Glomerular visceral epithelial cell (primary cell): ENCODE data around the gene SEC14L5.
A peak's percentile ranks its signal among the peaks of the same experiment; 100 is the strongest.
"Not testable (repeated sequence)": the region's sequence is repeated elsewhere in the genome, so short reads cannot be mapped to it uniquely, and the experiment has no call there.

Experiments used
- DNase-seq: peaks from one replicate; pipeline ENCODE4 v3.0.0-alpha.2; 2016; ENCODE audit errors: extremely low spot score

Gene SEC14L5

DNA sequence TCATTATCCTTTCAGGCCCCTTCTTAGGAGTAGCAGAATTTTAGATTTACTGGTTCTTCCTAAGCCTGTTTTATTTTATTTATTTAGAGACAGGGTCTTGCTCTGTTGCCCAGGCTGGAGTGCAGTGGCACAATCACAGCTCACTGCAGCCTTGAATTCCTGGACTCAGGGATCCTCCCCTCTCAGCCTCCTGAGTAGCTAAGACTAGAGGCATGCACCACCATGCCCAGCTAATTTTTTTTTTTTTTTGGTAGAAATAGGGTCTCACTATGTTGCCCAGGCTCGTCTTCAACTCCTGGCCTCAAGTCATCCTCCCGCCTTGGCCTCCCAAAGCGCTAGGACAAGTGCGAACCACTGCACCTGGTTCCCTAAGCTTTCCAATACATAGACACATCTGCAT is 28.5 kb upstream of the SEC14L5 start:
- not testable (repeated sequence) for DNase-seq

DNA sequence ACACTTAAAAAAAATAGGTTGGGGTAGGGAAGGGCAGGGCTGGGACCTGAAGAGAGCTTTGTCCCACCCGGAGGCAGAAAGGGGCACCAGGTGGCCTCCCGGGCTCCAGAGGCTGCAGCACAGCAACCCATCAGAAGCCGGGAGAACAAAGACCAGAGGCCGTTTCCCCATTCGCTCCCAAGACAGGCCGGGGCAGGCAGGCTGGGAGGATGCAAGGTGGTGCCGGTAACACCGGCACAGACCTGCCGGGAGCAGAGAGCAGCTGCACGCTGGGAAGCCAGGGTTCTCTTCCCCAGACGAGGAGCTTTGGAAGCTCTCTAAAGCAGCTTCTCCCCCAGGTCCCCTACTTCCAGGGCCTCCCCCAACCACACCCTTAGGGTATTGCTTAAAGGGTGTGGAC is 26.7 kb upstream of the SEC14L5 start:
- DNase-seq, result no peak

DNA sequence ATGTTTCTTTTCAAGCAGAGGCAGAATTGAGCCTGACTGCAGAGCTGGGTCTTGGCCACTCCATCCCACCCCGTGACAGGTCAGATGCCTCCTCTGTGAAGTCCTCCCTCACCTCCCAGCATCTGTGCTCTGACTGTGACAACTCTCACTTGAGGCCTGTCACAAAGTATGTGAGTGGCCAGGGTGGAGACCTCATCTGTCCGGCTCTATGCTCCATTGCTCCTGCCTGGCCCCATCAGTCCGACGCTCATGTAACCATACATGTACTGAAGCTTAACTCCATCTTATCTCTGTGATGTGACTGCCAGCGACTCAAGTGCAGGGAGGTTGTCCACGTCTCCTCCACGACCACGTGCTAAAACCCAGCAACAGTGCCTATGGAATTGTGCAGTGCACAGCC is 24.7 kb upstream of the SEC14L5 start:
- no peak for DNase-seq

DNA sequence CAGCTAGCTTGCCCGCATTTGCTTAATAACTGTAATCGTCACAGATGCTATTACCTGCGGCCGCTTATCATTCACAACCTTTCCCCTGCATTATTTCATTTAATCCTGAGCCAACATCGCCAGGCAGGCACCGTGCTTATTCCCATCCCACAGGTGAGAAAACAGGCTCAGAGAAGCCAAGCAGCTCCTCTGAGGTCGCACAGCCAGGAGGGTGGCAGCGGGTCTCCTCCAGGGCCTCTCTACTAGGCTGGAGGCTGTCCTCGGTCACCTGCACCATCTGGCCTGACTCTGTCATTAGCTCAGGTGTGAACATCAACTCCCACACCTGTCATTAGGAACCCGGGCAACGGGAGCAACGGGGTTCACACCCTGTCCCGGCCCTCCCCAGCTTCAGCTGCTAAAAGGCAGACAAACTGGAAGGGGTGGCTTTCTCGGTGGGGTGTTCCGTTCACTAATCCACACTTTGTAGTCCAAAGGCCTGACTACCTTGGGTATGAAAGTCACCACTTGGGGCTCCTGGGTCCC is 24.2 kb upstream of the SEC14L5 start:
- no peak for DNase-seq

DNA sequence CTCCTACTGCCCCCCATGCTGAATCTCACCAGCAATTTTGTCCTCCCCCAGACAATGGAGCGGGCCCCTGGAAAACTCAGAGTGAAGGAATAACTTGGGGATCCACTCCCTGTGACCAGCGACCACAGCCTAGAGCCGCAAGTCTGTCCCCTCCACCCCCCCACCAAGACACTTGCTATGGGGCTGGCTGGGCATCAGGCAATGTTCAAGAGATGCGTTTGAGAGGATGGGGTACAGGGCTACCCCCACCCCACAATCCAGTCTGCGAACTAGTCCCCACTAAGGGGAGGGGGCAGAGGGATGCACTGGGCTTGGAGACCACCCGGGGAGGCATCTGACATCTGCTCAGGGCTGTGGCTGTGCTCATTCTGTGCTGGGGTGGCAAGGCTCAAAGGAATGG is 23.5 kb upstream of the SEC14L5 start:
- DNase-seq, result no peak

DNA sequence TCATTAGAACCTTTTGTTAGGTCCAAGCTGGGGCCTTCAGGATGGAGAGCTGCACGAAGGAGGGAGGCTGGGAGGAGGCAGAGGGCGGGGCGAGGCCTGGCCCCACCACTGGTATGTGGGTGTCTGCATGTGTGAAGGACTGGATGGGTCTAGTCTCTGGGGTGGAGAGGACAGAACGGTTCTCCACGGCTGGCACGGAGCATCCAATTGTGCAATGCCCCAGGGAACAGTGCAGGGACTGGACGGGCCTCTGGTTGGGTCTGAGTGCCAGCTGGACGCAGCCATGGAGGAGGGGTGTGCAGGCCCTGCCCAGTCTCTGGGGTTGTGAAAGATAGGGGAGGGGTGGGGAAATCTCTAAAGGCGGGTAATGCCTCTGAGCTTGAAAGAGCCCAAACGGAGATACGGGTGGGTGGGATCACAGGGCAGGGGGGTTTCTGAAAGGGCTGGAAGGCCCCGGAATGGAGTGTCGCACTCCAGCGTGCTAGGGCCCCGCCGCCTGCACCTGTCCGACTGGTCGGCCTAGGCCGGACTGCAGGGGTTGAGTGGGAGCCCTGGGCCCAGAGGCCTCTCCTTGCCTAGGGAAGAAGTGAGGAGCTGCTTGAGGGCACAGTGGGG is 22.8 kb upstream of the SEC14L5 start:
- no peak for DNase-seq

DNA sequence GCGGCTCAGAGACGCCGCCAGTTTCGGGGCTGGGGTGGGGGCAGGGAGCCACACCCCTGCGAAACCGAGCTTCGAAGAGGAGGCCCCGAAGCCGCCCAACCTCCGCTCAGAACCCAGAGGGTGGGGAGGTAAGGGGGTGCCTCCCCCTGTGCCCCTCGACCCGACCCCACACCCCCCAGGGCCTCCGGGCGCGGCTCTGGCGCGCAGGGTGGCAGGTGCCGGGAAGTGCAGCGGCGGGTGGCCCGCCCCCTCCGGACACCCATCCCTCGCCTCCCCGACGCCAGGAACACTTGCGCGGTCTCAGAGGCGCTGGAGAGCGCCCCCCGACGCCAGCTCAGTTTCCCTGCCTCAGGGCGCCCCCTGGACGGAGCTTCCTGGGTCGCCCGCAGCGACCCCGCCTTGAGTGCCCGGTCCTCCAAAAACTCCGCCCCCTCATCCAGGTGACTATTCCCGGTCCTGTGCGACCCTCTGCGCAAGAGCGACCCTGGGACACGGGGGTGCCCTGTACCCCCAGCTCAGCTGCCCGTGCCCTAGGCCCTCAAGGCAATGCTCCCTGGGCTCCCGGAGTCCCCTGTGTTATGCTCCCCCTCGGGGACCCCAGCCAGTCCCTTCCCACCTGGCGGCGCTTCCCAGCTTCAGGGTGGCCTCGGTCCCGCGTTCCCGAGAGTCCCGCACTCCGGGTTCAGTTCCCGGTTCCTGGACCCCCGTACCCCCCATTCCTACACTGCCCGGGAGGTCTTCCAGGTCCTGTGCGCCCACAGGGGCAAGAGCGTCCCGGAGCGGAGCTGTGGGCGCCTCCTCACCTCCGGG is 21.7 kb upstream of the SEC14L5 start:
- DNase-seq, result no peak

DNA sequence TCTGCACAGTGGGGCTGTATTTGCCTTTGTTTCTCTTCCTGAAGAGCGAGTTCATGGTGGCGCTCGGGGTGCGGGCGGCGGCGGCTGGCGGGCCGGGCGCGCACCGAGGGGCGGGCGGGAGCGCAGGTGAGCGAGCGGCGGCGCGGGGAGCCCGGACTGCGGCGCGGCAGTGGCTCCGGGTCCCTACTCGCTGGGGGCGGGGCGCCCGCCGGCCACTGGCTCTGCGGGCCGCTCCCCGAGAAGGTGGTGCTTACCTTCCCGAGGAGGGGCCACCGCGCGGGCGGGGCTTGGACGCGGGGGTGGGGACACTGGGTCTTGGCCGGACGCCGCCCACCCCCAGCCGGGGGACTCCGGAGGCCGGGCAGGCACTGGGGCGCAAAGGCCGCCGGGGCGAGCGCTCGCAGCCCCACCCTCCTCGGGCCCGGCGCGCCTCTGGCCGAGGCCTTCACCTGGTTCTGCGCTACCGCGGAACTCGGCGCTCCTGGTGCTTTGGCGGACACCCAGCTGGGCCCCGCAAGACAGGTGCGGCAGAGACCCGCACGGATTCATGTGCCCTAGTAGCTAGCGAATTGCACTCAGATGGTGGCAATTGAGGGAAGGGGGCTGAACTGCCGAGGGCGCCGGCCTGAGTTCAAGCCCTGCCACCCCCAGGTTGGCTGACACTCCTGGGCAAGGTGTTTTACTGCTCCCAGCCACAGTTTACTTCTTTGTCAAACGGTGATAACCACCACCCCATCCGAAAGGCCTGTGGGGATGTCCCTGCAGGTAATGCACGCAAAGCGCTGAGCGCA is 20.9 kb upstream of the SEC14L5 start, which contains the start of gene PPL:
Gene PPL, minus strand, starts transcription at position 158 of the 791 bp plus-strand sequence. Its CDS starts 103 bp downstream, at position 55.
- DNase-seq, result peak; percentile 64

DNA sequence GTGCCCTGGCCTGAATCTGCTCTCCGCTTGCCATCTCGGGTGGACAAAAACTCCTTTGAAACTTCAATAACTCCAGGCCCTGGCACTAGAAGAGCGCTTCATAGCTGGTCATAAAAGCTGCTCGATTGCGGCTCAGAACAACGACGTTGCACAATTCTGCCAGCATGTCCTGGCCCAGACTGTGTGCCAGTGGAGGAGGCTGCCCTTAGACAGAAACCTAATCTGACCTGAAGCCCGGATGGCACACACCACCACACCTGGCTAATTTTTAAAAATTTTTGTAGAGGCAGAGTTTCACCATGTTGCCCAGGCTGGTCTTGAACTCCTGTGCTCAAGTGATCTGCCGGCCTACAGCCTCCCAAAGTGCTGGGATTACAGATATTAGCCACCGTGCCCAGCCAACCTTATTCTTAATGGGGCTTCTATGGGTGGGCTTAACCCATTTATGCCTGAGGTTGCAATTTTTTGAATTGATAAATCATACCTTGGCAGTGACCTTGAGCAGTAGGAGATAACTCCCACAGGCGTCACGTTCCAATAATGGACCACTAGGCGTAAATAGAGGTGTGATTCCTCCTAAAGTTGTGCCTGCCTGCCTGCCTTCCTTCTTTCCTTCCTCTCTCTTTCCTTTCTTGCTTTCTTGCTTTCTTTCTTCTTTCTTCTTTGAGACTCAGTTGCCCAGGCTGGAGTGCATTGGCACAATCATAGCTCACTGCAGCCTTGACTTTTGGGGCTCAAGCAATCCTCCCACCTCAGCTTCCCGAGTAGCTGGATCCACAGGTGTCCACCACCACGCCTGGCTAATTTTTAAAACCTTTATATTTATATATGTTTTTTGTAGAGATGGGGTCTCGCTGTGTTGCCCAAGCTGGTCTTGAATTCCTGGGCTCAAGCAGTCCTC is 20.1 kb upstream of the SEC14L5 start:
- DNase-seq, result no peak

DNA sequence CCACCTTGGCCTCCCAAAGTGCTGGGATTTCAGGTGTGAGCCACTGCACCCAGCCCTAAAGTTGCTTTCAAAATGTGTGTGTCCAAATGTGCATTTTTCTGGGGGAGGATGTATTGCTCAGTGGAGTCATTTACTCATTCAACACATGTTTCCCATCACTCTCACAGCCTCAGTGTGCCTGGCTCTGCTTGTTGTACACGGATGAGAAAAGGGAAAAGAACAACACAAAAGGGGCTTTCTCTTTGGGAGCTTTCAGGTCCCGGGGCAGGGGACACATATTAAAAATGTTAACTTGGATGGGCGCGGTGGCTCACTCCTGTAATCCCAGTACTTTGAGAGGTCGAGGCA is 19.5 kb upstream of the SEC14L5 start:
- no peak for DNase-seq

DNA sequence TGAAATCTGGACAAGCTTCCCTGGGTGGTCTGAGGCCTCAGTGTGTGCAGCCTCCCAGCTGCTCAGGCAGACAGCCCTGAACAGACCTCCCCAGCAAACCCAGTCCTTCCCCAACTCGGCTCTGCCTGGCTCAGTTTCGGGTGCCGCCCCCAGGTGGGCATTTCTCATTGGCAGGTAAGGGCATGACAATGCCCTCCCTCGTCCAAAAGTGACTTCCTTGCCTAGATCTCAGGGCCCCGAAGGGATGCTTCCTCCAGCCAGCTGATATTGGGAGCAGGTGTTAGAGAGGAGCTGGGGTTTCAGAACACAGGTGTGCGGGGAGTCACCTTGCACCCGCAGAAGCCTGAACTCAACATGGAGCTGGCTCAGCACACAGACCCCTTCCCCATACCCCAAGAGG is 17.4 kb upstream of the SEC14L5 start:
- no peak for DNase-seq

DNA sequence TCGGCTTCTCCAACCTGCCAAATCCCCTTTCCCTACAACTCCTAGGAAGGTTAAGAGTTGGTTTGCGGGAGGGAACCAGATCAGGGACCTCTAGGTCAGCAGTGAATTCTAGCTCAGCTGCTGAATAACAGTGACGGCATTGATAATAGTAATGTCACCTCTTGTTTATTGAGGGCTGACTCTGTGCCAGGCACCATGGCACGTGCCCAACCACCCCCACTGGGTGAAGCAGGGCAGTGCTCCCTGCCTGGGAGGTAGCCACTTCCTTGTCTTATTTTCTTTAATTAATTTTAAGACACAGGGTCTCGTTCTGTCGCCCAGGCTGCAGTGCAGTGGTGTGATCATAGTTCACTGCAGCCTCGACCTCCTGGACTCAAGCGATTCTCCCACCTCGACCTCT is 15.6 kb upstream of the SEC14L5 start:
- DNase-seq, result no peak

DNA sequence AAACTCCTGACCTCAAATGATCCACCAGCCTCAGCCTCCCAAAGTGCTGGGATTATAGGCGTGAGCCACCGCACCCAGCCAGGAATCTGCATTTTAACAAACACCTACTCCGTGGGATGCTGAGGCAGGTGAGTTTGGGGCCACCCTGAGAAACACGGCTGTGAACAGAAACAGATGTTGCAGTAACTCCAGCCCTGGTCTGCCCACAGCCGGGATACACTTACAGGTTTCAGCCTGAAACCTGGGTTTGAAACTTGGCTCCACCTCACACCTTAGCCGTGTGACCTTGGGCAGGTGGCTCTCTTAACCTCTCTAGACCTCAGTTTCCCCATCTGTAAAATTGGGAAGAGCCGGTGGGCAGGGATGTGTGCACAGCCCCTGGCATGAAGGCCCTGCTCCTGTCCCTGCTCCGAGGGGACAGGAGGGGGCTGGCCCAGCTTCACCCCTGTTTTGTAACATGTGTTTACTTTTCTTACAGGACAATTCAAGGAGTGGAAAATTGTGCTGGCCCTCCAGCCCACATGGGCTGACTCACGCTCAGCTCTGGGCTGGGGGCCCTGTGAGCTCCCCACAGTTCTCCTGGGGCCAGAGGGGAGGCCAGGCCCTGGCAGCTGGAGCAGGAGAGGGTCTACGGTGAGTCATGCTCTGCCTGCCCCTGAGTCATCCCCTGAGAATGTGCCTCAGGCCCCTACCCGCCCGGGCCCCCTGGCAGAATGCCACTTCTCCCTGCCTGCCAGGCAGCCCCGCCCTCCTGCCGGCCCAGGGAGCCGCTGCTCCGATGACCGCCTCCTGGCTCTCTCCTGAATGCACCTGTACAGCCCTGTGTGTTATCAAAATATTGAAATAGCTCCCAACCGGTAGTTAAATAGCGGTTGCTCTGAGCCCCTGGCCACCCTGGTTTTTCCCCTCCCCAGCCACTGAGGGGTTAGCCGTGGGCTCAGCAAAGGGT is 13.5 kb upstream of the SEC14L5 start:
- DNase-seq, result peak; percentile 99

DNA sequence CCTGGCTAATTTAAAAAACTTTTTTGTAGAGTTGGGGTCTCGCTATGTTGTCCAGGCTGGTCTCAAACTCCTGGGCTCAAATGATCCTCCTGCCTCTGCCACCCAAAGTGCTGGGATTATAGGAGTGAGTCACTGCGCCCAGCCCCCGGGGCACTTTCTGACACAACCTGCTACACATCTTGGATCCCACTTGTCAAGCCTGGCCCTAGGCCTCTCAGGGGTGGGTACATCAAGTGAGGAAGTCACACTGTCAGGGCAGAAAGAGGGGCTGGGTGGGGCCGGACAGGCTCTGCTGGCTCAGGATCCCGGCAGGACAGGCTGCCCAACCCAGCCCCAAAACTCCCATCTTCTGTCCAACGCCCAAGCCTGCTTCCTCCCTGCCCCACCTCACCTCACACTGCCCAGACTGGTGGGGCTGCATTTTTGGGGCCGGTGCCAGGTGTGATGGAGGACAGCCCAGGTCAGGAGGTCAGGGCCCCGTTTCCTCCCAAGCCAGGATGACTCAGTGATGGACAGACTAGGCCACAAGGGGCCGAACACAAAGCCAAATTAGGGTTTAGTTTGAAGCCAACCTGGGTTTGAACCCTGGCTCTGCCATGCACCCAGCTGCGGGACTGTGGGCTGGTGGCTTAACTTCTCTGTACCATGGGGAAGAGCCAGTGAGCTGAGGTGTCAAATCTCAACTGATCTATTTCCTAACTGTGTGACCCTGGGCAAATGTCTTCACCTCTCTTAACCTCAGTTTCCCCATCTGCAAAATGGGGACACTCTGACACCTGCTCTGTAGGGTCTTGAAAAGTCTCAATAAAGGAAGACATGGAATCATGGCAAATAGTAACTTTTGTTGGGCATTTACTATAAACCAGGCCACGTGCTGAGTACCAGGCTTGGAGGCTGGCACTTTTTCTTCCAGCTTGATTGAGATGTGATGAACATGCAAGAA is 12.3 kb upstream of the SEC14L5 start:
- peak; percentile 57 for DNase-seq

DNA sequence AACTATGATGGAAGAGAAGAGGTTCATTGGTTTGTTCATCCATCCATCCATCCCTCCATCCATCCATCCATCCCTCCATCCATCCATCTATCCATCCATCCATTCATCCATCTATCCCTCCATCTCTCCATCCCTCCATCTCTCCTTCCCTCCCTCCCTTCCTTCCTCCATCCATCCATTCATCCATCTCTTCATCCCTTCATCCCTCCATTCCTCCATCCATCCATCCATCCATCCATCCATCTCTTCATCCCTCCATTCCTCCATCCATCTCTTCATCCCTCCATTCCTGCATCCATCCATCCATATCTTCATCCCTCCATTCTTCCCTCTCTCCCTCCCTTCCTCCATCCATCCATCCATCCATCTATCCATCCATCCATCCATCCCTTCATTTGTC is 11.2 kb upstream of the SEC14L5 start:
- no peak for DNase-seq

DNA sequence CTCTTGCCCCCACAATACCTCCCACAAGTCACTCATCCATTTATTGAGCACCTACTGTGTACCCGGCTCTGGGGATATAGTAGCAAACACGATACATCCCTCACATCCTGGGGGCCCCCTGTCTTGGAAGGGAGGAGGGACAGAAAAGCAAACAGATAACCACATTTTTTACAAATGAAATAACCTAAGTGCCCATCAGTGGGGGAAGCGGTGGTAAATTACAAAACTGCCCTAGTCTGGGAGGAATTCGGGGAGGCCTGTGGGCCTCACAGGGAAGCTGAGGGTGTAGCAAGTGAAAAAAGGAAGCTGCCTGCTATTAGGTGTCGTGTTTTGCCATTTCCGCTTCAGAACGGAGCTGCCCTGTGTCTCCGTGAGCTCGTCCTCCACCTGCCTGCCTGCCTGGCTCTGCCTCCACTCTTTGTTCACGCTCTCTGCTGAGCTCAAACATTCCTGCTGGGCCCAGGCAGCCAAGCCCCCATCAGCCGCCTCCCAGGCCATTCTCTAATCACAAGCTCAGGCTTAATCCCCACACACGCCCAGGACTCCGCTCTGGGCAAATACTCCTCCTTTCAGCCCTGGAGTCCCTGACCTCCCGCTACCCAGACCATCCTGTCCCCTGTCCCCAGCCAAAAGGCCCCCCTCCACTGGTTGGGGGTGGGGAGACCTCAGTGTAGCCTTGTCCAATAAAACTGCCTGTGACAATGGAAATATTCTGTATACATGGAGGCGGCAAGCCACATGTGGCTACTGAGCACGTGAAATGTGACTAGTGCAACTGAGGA is 10.2 kb upstream of the SEC14L5 start:
- no peak for DNase-seq

DNA sequence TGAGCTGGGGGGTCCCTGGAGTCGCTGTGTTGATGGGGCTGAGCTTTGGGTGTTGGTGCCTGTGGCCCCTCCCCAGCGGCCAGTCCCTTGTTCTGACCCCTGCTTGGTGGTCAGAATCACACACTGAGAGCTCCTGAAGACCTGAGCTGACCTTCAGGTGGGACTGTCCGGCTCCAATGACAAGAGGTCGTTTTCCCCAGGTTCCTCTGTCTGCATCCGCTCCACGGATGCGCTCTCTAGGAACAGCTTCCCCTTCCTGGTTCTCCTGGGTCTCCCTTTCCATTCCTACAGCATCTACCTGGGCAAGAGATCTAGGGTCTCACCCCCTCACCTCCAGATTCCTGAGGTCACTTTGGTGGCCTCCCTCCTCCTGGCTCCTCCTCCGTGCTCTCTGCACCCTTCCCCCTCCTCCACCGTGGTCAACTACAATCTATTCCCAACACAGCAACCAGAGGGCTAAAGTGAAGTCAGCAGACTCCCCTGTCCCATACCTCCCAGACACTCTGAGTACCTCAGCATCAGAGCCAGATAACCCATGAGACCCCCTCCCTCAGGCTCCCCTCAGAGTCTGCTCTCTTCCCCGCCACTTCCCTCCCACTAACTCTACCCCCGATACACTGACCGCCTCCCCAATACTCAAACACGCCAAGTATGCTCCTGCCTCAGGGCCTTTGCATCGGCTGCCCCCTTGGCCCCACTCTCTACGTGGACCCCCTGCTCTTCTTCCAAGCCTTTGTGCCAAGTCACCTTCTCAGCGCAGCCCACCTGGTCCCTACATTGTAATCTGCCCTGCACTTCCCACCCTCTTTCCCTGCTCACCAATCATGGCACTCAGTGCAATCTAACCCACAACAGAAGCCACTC is 9.0 kb upstream of the SEC14L5 start:
- DNase-seq, result no peak
